Stimulated activated CD8-positive, alpha-beta memory T cell treated with anti-CD3 and anti-CD28 coated beads, Interleukin-7, amount 100 ng/mL, for 48 hours (primary cell): ENCODE data around the gene ZNF789.
A peak's percentile ranks its signal among the peaks of the same experiment; 100 is the strongest.
"Not testable (repeated sequence)": the region's sequence is repeated elsewhere in the genome, so short reads cannot be mapped to it uniquely, and the experiment has no call there.

Experiments
- DNase-seq, 2 donors: peaks; one replicate each; pipeline ENCODE4 v3.0.0-alpha.2; 2020; ENCODE audit warnings: low read depth in 1 of 2; ENCODE audit errors: extremely low read depth in 1 of 2

ZNF789 gene

DNA sequence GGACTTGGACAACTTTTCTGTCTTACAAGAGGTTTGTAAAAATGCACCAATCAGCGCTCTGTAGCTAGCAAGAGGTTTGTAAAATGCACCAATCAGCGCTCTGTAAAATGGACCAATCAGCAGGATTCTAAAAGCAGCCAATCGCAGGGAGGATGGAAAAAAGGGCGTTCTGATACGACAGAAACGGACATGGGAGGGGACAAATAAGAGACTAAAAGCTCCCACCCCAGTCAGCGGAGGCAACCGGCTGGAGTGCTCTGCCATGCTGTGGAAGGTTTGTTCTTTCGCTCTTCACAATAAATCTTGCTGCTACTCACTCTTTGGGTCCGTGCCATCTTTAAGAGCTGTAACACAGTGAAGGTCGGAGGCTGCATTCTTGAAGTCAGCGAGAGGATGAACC, 28.5 kb downstream of the ZNF789 start:
- DNase-seq = not testable (repeated sequence)

DNA sequence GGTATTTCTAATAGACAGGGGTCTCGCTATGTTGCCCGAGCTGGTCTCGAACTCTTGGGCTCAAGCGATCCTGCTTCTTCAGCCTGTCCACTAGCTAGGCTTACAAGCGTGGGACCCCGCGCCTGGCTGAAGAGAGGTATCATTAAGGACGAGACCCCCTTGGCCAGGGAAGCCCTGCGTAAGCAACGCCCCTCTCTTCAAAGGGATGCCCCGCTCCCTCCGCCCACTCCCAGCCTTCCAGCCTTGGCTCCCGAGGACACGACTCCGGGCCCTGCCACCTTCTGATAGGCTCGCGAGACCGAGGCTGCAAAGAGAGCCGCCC, 31.6 kb downstream of the ZNF789 start:
- no peak for DNase-seq

DNA sequence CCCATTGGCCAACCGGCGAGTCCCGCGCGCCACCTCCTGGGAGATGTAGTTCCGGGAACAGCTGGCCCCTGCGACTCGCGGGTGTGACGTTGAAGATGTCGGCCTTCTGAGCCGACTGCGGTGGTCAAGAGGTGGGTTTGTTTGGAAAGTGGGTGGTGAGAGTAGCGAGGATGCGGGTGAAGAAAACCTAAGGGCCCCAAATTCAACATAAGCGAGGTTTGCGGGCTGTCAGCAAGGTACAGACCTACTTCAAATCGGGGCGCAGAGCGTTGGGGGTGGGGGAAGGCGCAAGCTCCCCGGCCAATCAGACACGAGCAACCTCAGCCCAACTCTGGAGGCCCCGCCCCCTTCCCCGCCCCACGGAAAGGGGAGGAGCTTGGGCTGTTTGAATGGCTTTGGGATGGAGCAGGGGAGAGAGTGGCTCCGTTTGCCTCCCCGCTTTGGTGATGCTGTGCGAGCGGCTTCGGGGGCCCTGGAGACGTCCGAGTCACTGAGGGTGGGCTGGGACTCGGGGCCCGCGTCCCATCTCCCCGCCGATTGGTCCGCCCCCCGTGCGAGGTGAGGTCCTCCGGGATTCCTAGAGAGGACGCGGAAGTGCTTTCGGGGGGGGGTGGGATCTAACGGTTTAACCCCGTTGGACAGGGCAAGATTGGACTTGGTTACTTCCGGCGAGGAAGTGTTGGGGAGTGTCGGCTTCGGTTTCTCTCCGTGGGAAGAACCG, 32.1 kb downstream of the ZNF789 start, which contains the start of gene ZKSCAN5:
Gene ZKSCAN5, plus strand, starts transcription at position 60 of the 721 bp plus-strand sequence. CDS start 1,383 bp downstream, outside the sequence.
- peak; percentile 91 to 98 for DNase-seq

DNA sequence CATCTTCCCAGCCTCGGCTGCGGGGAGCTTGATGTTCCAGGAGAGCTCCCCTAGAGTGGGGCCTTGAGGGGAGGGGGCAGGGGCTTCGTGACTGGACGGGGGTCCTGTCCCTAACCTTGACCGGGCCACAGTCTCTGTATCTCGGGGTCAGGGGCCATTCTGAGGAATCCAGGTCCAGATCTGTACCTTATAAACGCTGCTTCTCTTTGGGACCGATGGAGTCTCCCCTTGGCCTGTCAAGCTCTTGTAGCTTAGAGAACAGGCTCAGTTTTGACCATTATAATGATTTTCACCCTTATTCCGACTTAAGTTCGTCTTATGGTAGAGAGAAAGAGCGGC, 32.6 kb downstream of the ZNF789 start:
- DNase-seq = no peak

DNA sequence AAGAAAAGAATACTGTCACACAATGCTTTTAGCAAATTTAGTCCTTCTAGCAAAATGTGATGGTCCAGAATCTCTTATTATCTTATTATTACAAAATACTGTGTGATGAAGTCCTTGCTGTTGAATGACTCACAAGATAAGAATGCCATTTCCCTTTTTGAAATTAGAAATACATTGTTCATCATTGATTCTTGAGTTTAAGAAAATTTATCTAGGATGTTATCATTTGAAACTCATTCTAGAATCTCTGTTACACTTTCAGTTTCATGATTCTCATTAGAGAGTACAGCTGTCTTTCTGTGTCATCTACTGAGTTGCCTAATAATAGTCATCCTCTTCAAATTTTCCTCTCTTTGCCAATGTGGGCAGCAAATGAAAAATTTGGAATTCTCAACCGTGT, 41.4 kb downstream of the ZNF789 start:
- DNase-seq = no peak

DNA sequence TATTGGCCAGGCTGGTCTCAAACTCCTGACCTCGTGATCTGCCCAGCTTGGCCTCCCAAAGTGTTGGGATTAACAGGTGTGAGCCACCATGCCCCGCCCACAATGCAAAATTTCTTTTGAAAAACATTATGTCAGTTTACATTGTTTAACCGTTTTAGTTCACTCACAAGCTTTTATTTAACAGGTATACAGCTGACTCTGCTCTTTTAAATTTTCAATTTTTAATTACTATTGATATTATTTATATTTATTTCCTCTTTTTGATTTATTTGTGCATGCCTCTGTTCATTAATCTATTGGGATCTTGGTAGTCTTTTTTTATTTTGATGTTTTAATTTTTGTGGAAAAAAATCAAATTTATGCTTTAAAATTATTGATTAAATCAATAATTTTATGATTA, 48.7 kb downstream of the ZNF789 start:
- no peak for DNase-seq

DNA sequence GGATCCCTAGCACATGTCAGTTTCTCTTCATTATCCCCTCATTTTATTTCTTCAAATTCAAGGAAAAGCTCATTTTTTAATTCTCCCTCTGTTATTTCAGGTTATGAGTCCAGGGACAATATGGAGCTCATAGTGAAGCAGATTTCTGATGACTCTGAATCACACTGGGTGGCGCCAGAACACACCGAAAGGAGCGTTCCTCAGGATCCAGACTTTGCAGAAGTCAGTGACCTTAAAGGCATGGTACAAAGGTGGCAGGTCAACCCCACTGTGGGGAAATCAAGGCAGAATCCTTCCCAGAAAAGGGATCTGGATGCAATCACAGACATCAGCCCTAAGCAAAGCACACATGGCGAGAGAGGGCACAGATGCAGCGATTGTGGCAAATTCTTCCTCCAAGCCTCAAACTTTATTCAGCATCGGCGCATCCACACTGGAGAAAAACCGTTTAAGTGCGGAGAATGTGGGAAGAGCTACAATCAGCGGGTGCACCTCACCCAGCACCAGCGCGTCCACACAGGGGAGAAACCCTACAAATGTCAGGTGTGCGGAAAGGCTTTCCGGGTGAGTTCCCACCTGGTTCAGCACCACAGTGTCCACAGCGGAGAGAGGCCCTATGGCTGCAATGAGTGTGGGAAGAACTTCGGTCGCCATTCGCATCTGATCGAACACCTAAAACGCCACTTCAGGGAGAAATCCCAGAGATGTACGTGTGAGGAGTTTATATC, 53.2 kb downstream of the ZNF789 start:
- DNase-seq = no peak

DNA sequence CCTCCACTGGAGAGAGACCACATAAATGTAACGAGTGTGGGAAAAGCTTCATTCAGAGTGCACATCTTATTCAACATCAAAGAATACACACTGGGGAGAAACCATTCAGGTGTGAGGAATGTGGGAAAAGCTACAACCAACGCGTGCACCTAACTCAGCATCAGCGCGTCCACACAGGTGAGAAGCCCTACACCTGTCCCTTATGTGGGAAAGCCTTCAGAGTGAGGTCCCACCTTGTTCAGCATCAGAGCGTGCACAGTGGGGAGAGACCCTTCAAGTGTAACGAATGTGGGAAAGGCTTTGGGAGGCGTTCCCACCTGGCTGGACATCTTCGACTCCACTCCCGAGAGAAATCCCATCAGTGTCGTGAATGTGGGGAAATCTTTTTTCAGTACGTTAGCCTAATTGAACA, 58.7 kb downstream of the ZNF789 start:
- DNase-seq = no peak

DNA sequence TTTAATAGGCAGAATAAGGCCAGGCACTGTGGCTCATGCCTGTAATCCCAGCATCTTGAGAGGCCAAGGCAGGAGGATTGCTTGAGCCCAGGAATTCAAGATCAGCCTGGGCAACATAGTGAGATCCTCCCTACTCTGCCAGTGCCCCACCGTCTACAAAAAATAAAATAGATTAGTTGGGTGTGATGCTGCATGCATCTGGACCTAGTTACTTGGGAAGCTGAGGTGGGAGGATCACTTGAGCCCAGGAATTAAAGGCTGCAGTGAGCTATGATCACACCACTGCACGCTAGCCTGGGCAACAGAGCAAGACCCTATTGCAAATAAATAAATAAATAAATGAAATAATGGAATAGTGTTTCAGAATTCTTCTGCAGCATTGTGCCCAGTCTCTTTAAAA, 63.0 kb downstream of the ZNF789 start:
- DNase-seq = no peak
